OCI-LY7 (cell line): ENCODE measurements around the gene CNTN4. TPM values are rescaled to one million over a fixed set of nuclear protein-coding genes. Genes with fewer than 3 reads are reported as not detected.

Experiments
- BruUV-seq: library from RNA; stranded (reverse); fragments of 400-500 nt; replicated peaks from 2 replicates; lab custom pipeline; 2021; lab: Mats Ljungman, UMichigan
- CTCF ChIA-PET: fragments of 300-600 bp; sonication (Branson Sonifier 250); formaldehyde crosslinking; loops from one replicate; lab custom pipeline; 2022; ENCODE audit warnings: antibody characterized with exemption; ENCODE audit not compliant: unreplicated experiment; lab: Charles Lee
- POLR2A ChIA-PET: fragments of 300-600 bp; sonication (Branson Sonifier 250); formaldehyde crosslinking; loops from one replicate; lab custom pipeline; 2022; ENCODE audit warnings: antibody characterized with exemption; lab: Charles Lee
- DNase-seq: peaks from one replicate; pipeline ENCODE4 v3.0.0-alpha.2; 2015; ENCODE audit warnings: low spot score
- H2AFZ ChIP-seq: fragments of 200-600 bp; sonication (generic), shearing (Covaris generic); 2 replicates; pipeline ENCODE4 v1.6.1; 2014; ENCODE audit warnings: mild to moderate bottlenecking, antibody characterized with exemption, low read length, moderate library complexity
- H3K27ac ChIP-seq: fragments of 200-600 bp; sonication (generic); 2 replicates; pipeline ENCODE4 v1.5.1; 2014; ENCODE audit warnings: mixed run types, low read depth, mild to moderate bottlenecking, moderate library complexity, low read length, inconsistent platforms; ENCODE audit not compliant: poor library complexity, severe bottlenecking
- H3K36me3 ChIP-seq: fragments of 200-600 bp; sonication (generic); 2 replicates; pipeline ENCODE4 v1.6.1; 2014; ENCODE audit warnings: mild to moderate bottlenecking, antibody characterized with exemption, low read length, moderate library complexity, mixed read lengths; ENCODE audit not compliant: insufficient read depth
- H3K4me1 ChIP-seq: fragments of 200-600 bp; sonication (generic); 2 replicates; pipeline ENCODE4 v1.5.1; 2014; ENCODE audit warnings: mild to moderate bottlenecking, low read length; ENCODE audit not compliant: insufficient read depth, poor library complexity, severe bottlenecking
- H3K4me2 ChIP-seq: fragments of 200-600 bp; sonication (generic); 2 replicates; pipeline ENCODE4 v1.6.1; 2014; ENCODE audit warnings: mild to moderate bottlenecking, low read length
- H3K4me3 ChIP-seq: fragments of 200-600 bp; sonication (generic); 2 replicates; pipeline ENCODE4 v1.5.1; 2014; ENCODE audit warnings: mild to moderate bottlenecking, low read depth, low read length; ENCODE audit not compliant: poor library complexity, severe bottlenecking
- H3K79me2 ChIP-seq: fragments of 200-600 bp; sonication (generic); 2 replicates; pipeline ENCODE4 v1.6.1; 2016; ENCODE audit warnings: low read depth, mild to moderate bottlenecking, low read length, moderate library complexity, mixed read lengths; ENCODE audit not compliant: insufficient read depth
- H3K9me2 ChIP-seq: fragments of 200-600 bp; sonication (generic); 2 replicates; pipeline ENCODE4 v1.6.1; 2016; ENCODE audit warnings: mild to moderate bottlenecking, low read length, mixed read lengths; ENCODE audit not compliant: insufficient read depth
- H3K9me3 ChIP-seq: fragments of 200-600 bp; sonication (generic); 2 replicates; pipeline ENCODE4 v1.6.1; 2014; ENCODE audit warnings: mild to moderate bottlenecking, mixed run types, low read length, mixed read lengths
- H4K20me1 ChIP-seq: fragments of 200-600 bp; sonication (generic); 2 replicates; pipeline ENCODE4 v1.6.1; 2014; ENCODE audit warnings: mild to moderate bottlenecking, antibody characterized with exemption, low read length, moderate library complexity, mixed read lengths; ENCODE audit not compliant: insufficient read depth
- EZH2phosphoT487 ChIP-seq: fragments of 200-600 bp; sonication (generic); IDR thresholded peaks from 2 replicates; pipeline ENCODE4 v1.6.1; 2018; ENCODE audit warnings: low read depth, borderline replicate concordance, mild to moderate bottlenecking, mixed run types, antibody characterized with exemption, low read length, moderate library complexity, mixed read lengths
- intact Hi-C: fragments of 100-400 bp; cut with micrococcal nuclease; formaldehyde crosslinking; loops from one replicate; pipeline ENCODE4 v1.10.0; 2022; ENCODE audit not compliant: unreplicated experiment
- total RNA-seq, 2 experiments: library from RNA; depleted of rRNA in 1 of 2; stranded (reverse); fragments of >200 nt in 1 of 2; shearing (Covaris generic) in 1 of 2; gene quantifications; 2 replicates each; pipeline ENCODE4 v1.2.3, GENCODE V29; 2014 to 2022
- TF ChIP-seq, protein P1 (sequence below): fragments of 200-600 bp; sonication (generic); conservative IDR thresholded peaks from 2 replicates; pipeline ENCODE4 v1.5.1; 2014; ENCODE audit warnings: mild to moderate bottlenecking, antibody characterized with exemption, low read length, moderate library complexity, mixed read lengths

Gene CNTN4
- total RNA-seq, 2 experiments from 2014 or later: not detected

- Histone ChIP-seq H2AFZ (no peak overlapping the region), H3K9me2 (no peaks in the 10 kb centered on the region), H3K9me3 (no peaks in the 10 kb centered on the region), H3K27ac (no peak overlapping the region), H3K79me2 (no peaks in the 10 kb centered on the region), H3K4me3 (no peak overlapping the region), H3K36me3 (no peaks in the 10 kb centered on the region), H3K4me1 (no peaks in the 10 kb centered on the region), H4K20me1 (no peaks in the 10 kb centered on the region), H3K4me2 (no peak overlapping the region)
- BruUV-seq: no TSS peak
- ChIA-PET CTCF (no interaction called here), POLR2A (no interaction called here)
- intact Hi-C loops: no loop called here
- no peak for DNase-seq
- TF ChIP-seq, protein P1, sequence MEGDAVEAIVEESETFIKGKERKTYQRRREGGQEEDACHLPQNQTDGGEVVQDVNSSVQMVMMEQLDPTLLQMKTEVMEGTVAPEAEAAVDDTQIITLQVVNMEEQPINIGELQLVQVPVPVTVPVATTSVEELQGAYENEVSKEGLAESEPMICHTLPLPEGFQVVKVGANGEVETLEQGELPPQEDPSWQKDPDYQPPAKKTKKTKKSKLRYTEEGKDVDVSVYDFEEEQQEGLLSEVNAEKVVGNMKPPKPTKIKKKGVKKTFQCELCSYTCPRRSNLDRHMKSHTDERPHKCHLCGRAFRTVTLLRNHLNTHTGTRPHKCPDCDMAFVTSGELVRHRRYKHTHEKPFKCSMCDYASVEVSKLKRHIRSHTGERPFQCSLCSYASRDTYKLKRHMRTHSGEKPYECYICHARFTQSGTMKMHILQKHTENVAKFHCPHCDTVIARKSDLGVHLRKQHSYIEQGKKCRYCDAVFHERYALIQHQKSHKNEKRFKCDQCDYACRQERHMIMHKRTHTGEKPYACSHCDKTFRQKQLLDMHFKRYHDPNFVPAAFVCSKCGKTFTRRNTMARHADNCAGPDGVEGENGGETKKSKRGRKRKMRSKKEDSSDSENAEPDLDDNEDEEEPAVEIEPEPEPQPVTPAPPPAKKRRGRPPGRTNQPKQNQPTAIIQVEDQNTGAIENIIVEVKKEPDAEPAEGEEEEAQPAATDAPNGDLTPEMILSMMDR: no peak
- TF ChIP-seq EZH2phosphoT487: no peak
Observed at GRCh38 chr3:2540115-2540514, 441.4 kb downstream of the CNTN4 start.

- Histone ChIP-seq H3K4me1 (no peaks in the 10 kb centered on the region), H3K36me3 (no peaks in the 10 kb centered on the region), H3K9me2 (no peaks in the 10 kb centered on the region), H3K79me2 (no peaks in the 10 kb centered on the region), H3K4me2 (no peak overlapping the region), H3K27ac (no peak overlapping the region), H2AFZ (no peak overlapping the region), H3K9me3 (no peaks in the 10 kb centered on the region), H3K4me3 (no peak overlapping the region), H4K20me1 (no peaks in the 10 kb centered on the region)
- TF ChIP-seq EZH2phosphoT487: no peak
- TF ChIP-seq, protein P1: no peak
- no peak for DNase-seq
- intact Hi-C loops: no loop called here
- BruUV-seq: no TSS peak
- ChIA-PET CTCF (no interaction called here), POLR2A (interaction anchor here (1.7 kb wide), 1 partner anchor 50 kb away, joined by 3 read pairs; no protein-coding TSS in a partner anchor)
Observed at GRCh38 chr3:2543247-2543646, 444.6 kb downstream of the CNTN4 start.

GRCh38 chr3:2544212-2544611, 445.5 kb downstream of the CNTN4 start:
- no peaks in the 10 kb centered on the region for H3K4me1 ChIP-seq
- no peaks in the 10 kb centered on the region for H3K9me2 ChIP-seq
- H3K27ac ChIP-seq: no peak overlapping the region
- H2AFZ ChIP-seq: no peak overlapping the region
- no peaks in the 10 kb centered on the region for H4K20me1 ChIP-seq
- no peaks in the 10 kb centered on the region for H3K9me3 ChIP-seq
- ChIA-PET POLR2A (no interaction called here), CTCF (no interaction called here)
- no peaks in the 10 kb centered on the region for H3K79me2 ChIP-seq
- intact Hi-C loops: no loop called here
- H3K36me3 ChIP-seq: no peaks in the 10 kb centered on the region
- no TSS peak for BruUV-seq
- no peak overlapping the region for H3K4me2 ChIP-seq
- H3K4me3 ChIP-seq: no peak overlapping the region
- no peak for DNase-seq
- TF ChIP-seq EZH2phosphoT487: no peak
- TF ChIP-seq, protein P1: no peak
